ENCODE measurements around the gene SALL4.
"Not testable (repeated sequence)": the region's sequence is repeated elsewhere in the genome, so short reads cannot be mapped to it uniquely, and the experiment has no call there.

GRCh38 chr20:51753220-51753619 lies 49.1 kb downstream of the SALL4 start:
- TF ChIP-seq CTCF (IDR thresholded peaks at IDR 0.05; ENCODE audit: low read depth, low read length, missing input control); HNF4A (conservative IDR thresholded peaks at IDR 0.05); RXRA (IDR thresholded peaks at IDR 0.05); ZBTB33 (IDR thresholded peaks at IDR 0.05); SP1 (IDR thresholded peaks at IDR 0.05); NR2F2 (IDR thresholded peaks at IDR 0.05); YY1 (IDR thresholded peaks at IDR 0.05); TAF1 (conservative IDR thresholded peaks at IDR 0.05); RAD21 (IDR thresholded peaks at IDR 0.05); REST (IDR thresholded peaks at IDR 0.05): not testable (repeated sequence)
